MG63 (cell line): ENCODE results near the gene ELANE. TPM values are rescaled to one million over a fixed set of nuclear protein-coding genes. Genes with fewer than 3 reads are reported as not detected.
"Not testable (repeated sequence)": the region's sequence is repeated elsewhere in the genome, so short reads cannot be mapped to it uniquely, and the experiment has no call there.

Source experiments
- DNase-seq: peaks from one replicate; pipeline ENCODE4 v3.0.0-alpha.2; 2020
- H3K27me3 ChIP-seq: fragments of 250-450 bp; sonication (Bioruptor Pico); 2 replicates; pipeline ENCODE4 v1.5.1; 2020; ENCODE audit warnings: mild to moderate bottlenecking, moderate library complexity
- H3K36me3 ChIP-seq: fragments of 250-450 bp; sonication (Bioruptor Pico); 2 replicates; pipeline ENCODE4 v1.5.1; 2020; ENCODE audit warnings: mild to moderate bottlenecking, moderate library complexity
- H3K4me3 ChIP-seq: fragments of 250-450 bp; sonication (Bioruptor Pico); 2 replicates; pipeline ENCODE4 v1.5.1; 2020; ENCODE audit warnings: mild to moderate bottlenecking, moderate library complexity
- H3K9me3 ChIP-seq: fragments of 250-450 bp; sonication (Bioruptor Pico); 2 replicates; pipeline ENCODE4 v1.5.1; 2020; ENCODE audit warnings: mild to moderate bottlenecking, moderate library complexity
- total RNA-seq: library from RNA; depleted of rRNA; stranded (reverse); fragments of >200 nt; shearing (Covaris generic); gene quantifications from 2 replicates; pipeline ENCODE4 v1.2.3, GENCODE V29; 2014; ENCODE audit warnings: low replicate concordance

ELANE gene
- total RNA-seq, 1 experiment from 2014 or later: not detected

DNA sequence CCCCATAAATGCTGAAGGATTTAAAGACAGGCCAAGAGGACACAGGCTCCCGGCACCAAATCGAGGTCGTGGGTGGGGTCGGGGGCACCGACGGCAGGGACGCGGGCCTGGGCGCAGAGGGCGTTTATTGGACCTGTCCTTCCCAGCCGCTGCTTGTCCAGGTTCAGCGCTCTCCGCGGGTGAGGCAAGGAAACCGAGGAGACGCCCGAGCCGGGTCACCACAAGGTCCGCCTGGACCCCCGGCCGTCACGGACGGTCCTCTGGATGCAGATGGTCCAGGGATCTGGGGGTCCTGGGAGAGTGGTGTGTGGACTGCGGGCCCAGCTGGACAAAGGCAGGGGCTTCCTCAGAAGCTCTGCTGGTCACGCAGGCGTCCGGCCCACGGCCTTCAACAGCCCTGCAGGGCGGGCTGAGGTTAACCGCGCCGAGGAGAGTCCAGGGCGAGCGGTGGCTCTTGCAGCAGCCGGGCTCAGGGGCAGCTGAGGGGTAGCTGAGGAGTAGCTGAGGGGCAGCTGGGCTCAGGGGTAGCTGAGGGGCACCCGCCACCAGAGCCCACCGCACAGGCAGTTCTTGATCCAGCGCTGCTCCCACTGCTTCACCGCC is 15.9 kb downstream of the ELANE start:
- H3K9me3 ChIP-seq: no peaks in the 10 kb centered on the region
- no peaks in the 10 kb centered on the region for H3K27me3 ChIP-seq
- peaks cover 5% of the 10 kb centered on the region; the same call in 1 of the 2 replicates for H3K36me3 ChIP-seq
- no peak for DNase-seq
- H3K4me3 ChIP-seq: no peak overlapping the region

DNA sequence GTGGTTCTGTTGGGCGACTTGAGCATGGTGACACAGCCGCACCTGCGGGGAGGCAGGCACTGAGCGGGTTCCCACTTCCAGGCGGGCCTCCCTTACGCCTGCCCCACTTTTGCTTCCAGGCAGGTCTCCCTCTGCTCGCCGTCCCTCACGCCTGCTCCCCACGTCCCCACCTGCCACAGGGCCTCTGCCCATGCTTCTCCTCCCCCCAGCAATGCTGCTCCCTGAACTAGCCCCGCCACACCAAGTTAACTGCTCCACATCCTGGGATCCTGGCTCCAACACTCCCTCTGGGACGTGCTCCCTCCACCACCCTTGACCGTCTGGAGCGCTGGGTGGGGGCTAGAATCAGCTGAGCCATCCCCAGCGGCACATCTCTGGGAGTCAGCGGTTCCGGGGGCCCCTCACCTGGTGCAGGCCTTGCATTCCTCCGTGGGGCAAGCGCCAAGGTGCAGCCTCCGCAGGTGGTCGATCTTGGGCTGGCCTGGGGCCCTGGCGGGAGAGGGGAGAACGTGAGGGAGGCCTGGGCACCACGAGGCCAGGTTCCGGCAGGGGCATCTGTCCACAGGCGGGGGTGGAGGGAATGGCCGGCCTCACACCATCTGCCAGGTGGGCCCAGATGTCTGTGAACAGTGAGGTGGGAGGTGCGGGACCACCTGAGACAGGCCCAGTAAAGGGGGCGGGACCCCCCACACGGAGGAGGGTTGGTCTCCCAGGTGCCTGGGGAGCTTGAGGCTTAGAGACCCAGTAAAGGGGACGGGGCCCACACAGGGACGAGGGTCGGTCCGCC is 16.5 kb downstream of the ELANE start:
- no peak for DNase-seq
- H3K36me3 ChIP-seq: peaks cover 5% of the 10 kb centered on the region; the same call in 1 of the 2 replicates
- no peaks in the 10 kb centered on the region for H3K9me3 ChIP-seq
- no peak overlapping the region for H3K4me3 ChIP-seq
- H3K27me3 ChIP-seq: no peaks in the 10 kb centered on the region

DNA sequence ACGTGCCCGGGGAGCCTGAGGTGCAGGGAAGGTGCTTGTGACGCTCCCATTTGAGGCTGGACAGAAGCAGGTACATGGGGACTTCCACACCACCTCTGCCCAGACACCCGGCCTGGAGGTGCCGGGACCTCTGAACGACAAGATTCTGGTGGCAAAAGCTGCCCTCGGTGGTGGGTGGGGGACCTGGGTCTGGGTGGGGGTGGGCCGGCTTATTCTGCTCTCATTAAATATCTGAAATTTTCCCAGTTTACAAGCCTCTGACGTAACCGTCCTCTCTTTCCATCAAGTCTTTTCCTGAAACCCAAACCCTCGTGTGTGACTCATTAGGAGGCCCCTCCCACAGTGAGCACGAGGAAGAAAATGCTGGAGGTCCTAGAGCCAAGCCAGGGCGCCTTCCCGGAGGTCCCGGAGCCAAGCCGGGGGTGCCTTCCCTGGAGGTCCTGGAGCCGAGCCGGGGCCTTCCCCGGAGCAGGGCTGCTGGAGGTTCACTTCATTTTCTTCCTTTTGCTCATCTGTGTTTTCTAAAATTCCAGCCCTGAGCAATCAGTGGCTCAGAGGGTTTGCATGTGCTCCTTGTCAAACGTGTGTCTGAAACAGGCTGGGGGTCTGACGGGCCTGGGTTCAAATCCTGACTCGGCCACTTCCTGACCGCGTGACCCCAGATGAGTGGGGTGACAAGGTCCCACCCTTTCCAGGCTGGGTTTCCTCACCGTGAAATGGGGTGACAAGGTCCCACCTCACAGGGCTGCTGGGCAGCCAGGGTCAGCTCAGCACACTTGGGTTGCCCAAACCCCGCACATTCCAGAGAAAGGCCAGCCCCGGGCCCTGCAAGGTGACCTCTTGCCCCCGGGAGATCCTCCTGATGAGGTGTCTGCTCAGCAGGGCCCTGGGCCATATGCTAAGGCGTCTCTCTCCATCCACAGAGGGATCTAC is 17.4 kb downstream of the ELANE start:
- Histone ChIP-seq H3K36me3 (peaks cover 5% of the 10 kb centered on the region; the same call in 1 of the 2 replicates), H3K4me3 (no peak overlapping the region), H3K9me3 (no peaks in the 10 kb centered on the region), H3K27me3 (no peaks in the 10 kb centered on the region)
- DNase-seq: peak; percentile 79

DNA sequence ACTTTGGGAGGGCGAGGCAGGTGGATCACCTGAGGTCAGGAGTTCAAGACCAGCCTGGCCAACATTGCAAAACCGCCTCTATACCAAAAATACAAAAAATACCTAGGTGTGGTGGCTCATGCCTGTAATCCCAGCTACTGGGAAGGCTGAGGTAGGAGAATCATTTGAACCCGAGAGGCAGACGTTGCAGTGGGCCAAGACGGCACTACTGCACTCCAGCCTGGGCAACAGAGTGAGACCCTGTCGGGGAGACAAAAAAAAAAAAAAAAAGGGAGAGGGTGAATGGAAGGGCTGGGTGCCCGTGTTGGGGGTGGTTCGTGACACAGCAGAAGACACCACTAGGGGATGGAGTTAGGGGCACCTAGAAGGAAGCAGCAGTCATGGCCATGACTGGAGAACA is 18.2 kb downstream of the ELANE start:
- Histone ChIP-seq H3K36me3 (peaks cover 5% of the 10 kb centered on the region; the same call in 1 of the 2 replicates), H3K27me3 (no peaks in the 10 kb centered on the region), H3K9me3 (no peaks in the 10 kb centered on the region), H3K4me3 (no peak overlapping the region)
- DNase-seq: no peak

DNA sequence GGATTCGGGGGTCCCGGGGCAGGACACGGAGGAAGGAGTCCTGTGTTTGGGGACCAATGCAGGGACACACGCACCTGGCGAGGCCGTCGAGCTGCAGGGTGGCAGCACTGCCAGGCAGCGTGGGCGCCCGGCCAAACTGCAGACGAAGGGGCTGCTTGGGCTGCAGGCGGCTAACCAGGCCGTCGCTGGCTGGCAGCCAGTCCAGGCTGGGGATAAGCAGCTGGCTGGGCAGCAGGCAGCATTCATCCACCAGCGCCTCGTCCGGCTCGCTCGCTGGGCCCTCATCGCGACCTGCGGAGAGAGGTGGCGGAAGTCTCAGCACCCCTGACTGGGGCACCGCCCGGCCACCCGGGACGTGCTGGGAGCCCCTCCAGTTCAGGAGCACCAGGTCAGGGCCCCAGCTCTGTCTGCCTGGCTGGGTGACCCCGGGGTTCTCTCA is 18.9 kb downstream of the ELANE start:
- H3K4me3 ChIP-seq: no peak overlapping the region
- H3K36me3 ChIP-seq: peaks cover 5% of the 10 kb centered on the region; the same call in 1 of the 2 replicates
- no peak for DNase-seq
- no peaks in the 10 kb centered on the region for H3K27me3 ChIP-seq
- no peaks in the 10 kb centered on the region for H3K9me3 ChIP-seq

DNA sequence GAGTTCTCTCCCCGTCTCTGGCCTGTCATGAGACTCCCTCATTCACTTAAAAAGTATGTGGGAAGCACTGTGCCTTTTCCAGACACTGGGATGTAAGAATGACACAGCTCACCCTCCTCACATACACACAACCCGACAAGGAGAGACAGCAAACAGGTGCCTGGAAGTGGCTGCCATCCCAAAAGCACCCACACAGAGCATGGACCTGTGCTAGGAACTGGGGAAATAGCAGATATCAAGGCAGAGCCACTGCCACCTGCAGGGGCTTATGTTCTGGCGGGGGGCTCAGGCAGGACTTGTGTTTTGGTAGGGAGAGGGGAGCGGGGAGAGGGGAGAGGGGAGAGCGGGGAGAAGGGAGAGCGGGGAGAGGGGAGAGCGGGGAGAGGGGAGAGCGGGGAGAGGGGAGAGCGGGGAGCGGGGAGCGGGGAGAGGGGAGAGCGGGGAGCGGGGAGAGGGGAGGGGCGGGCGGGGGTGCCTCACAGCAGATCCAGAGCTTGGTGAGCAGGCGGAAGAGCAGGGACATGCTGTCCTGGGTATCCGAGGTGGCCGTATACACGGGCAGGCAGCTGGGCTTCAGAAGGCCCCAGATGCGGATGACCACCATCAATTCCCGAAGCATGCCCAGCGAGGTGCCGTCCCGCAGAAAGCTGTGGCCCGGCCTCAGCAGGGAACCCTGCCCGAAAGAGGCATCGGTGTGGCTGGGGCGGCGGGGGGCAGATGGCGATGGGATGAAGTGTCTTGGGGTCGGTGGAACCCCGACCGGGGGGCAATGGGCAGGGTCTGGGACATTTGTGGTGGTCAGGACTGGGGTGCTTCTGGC is 19.6 kb downstream of the ELANE start:
- Histone ChIP-seq H3K9me3 (no peaks in the 10 kb centered on the region), H3K4me3 (no peak overlapping the region), H3K27me3 (no peaks in the 10 kb centered on the region), H3K36me3 (peaks cover 5% of the 10 kb centered on the region; the same call in 1 of the 2 replicates)
- DNase-seq: no peak

DNA sequence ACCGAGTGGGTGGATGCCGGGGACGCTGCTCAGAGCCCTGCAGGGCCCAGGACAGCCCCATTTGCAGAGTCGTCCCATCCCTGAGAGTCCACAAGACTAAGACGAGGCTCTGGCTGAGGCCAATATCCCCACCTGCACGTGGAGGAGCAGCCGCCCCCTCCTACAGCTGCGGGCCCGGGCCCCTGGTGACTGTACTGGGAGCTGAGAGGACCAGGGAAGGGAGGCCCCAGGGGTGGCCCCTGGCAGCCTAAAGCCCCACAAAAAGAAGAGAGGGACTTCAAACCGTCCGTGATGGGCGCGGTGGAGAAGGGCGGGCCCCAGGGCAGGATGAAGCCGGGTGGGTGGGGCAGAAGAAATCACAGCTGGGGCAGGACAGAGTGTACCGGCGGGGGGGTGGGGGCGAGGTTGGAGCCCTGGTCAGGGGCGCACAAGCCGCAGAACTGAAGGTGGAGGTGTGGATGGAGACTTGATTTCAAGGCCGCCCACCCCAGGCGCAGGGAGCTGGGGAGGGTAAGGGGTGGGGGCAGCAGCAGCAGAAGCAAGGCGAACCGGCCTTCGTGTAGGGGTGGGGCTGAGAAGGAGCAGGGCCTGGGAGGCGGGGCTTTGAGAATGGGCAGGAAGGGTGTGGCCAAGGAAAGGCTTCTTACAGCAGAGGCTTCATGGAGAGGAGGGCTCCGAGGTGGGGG is 20.3 kb downstream of the ELANE start:
- DNase-seq: no peak
- Histone ChIP-seq H3K36me3 (peaks cover 5% of the 10 kb centered on the region; the same call in 1 of the 2 replicates), H3K9me3 (no peaks in the 10 kb centered on the region), H3K27me3 (no peaks in the 10 kb centered on the region), H3K4me3 (no peak overlapping the region)

DNA sequence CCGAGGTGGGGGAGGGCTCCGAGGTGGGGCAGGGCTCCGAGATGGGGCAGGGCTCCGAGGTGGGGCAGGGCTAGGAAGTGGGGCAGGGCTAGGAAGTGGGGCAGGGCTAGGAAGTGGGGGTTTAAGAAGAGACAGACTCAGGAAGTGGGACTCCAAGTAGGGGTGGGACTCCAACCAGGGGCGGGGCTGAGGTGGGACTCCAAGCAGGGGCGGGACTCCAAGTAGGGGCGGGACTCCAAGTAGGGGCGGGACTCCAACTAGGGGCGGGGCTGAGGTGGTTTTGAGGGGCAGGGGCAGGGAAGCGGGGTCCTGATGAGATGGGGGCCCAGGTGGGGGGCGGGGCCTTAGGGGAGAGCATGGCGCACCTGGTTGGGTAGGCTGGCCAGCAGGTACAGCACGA is 21.0 kb downstream of the ELANE start:
- H3K36me3 ChIP-seq: peaks cover 5% of the 10 kb centered on the region; the same call in 1 of the 2 replicates
- no peak for DNase-seq

DNA sequence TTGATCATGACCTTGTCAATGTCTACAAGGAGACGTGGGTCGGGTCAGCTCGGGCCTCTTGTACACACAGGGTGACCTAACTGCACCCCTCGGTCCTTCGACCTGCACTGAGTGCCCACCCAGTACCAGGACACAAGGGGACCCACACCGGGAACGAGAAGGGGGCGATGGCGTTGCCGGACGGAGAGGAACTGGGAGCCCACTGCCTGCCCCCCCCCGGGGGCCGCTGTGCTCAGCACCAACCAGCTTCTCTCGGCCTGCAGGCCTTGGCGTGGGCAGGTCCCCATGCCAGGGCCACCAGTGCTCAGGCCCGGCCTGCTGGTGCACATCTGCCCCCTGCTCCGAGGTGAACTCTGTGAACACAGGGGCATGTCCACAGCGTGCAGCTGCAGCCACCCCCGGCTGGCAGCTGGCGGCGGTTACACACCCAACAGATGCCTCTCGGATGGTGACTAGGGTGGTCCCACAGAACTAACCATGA is 21.5 kb downstream of the ELANE start:
- H3K36me3 ChIP-seq: peaks cover 5% of the 10 kb centered on the region; the same call in 1 of the 2 replicates
- no peak for DNase-seq
- no peak overlapping the region for H3K4me3 ChIP-seq
- no peaks in the 10 kb centered on the region for H3K9me3 ChIP-seq
- H3K27me3 ChIP-seq: no peaks in the 10 kb centered on the region

More for the DNA sequence above, 21.0 kb downstream of the ELANE start:
- H3K27me3 ChIP-seq: no peaks in the 10 kb centered on the region
- no peak overlapping the region for H3K4me3 ChIP-seq
- no peaks in the 10 kb centered on the region for H3K9me3 ChIP-seq

DNA sequence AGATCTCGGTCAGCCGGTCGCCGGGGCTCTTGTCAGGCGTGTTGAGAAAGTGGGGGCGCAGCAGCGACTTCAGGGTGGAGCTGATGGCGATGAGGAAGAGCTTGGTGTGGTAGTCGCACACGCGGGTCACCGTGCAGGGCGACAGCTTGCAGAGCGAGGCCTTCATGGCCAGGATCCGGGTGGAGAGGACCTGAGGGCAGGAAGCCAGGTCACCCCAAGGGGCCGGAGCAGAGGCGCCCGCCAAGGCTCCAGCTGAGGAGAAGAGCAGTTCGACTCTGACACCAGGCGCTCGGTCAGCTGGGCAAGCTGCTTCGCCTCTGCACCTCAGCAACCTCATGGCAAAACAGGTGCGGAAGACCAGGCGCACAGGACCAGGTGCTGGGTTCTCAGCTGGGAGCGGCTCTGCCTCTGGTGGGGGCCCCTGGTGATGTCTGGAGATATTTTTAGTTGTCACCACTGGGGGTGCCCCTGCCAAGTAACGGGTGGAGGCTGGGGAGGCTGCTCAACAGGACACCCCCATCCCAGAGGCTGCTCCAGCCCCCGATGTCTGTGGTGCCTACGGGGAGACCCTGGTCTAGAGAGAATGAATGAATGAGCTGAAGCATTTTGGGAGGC is 23.3 kb downstream of the ELANE start:
- Histone ChIP-seq H3K4me3 (no peak overlapping the region), H3K9me3 (no peaks in the 10 kb centered on the region), H3K27me3 (no peaks in the 10 kb centered on the region), H3K36me3 (no peaks in the 10 kb centered on the region)
- DNase-seq: no peak

DNA sequence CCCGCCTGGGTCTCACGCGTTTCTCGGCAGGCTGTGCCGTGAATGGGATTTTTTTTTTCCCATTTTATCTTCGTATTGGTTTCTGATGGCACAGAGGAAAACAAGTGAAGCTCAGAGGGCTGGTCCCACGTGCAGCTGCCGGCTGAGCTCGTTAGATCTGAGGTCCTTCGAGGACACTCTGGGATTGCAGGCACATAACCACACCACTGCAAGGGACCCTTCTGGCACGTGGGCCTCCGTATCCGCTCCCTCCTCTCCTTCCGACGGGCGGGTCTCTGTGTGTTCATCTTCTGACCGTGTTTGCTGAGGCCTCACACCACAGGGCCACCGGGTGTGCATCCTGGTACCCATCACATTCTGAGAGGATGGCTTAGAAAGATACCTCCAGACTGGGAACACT is 24.0 kb downstream of the ELANE start:
- DNase-seq: no peak
- Histone ChIP-seq H3K4me3 (no peak overlapping the region), H3K36me3 (no peaks in the 10 kb centered on the region), H3K27me3 (no peaks in the 10 kb centered on the region), H3K9me3 (no peaks in the 10 kb centered on the region)

DNA sequence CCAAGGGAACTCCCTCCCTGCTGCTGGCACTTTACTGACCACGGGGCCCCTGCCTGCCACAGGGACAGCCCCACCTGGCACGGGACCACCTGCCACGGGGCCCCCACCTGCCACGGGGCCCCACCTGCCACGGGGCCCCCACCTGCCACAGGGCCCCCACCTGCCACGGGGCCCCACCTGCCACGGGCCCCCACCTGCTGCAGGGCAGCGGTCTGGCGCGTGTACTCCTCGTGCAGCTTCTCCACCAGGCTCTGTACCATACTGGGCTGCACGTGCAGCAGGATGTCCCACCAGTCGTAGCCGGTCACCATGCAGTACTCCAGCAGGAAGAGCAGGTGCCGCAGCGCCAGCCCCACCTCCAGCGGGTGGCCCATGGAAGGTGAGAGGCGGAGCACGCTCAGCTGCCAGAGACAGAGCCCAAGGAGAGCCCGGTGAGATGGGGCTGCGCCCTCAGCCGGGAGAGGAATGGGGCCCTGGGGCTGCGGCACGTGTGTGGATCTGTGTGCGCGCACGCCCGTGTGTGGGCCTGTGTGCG is 24.7 kb downstream of the ELANE start:
- H3K4me3 ChIP-seq: no peak overlapping the region
- no peak for DNase-seq
- no peaks in the 10 kb centered on the region for H3K27me3 ChIP-seq
- no peaks in the 10 kb centered on the region for H3K9me3 ChIP-seq
- peaks cover 2% of the 10 kb centered on the region; the same call in 1 of the 2 replicates for H3K36me3 ChIP-seq

DNA sequence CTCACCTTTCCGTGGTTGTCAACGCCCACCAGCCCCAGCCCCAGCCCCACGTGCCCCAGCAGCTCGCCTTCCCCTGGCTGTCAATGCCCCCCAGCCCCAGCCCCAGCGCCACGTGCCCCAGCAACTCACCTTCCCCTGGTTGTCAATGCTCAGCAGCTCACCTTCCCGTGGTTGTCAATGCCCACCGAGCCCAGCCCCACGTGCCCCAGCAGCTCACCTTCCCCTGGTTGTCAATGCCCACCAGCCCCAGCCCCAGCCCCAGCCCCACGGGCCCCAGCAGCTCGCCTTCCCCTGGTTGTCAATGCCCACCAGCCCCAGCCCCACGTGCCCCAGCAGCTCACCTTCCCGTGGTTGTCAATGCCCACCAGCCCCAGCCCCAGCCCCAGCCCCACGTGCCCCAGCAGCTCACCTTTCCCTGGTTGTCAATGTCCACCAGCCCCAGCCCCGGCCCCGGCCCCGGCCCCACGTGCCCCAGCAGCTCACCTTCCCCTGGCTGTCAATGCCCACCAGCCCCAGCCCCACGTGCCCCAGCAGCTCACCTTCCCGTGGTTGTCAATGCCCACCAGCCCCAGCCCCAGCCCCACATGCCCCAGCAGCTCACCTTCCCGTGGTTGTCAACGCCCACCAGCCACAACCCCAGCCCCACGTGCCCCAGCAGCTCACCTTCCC is 26.0 kb downstream of the ELANE start:
- H3K9me3 ChIP-seq, H3K36me3 ChIP-seq, H3K27me3 ChIP-seq, DNase-seq, H3K4me3 ChIP-seq: not testable (repeated sequence)

DNA sequence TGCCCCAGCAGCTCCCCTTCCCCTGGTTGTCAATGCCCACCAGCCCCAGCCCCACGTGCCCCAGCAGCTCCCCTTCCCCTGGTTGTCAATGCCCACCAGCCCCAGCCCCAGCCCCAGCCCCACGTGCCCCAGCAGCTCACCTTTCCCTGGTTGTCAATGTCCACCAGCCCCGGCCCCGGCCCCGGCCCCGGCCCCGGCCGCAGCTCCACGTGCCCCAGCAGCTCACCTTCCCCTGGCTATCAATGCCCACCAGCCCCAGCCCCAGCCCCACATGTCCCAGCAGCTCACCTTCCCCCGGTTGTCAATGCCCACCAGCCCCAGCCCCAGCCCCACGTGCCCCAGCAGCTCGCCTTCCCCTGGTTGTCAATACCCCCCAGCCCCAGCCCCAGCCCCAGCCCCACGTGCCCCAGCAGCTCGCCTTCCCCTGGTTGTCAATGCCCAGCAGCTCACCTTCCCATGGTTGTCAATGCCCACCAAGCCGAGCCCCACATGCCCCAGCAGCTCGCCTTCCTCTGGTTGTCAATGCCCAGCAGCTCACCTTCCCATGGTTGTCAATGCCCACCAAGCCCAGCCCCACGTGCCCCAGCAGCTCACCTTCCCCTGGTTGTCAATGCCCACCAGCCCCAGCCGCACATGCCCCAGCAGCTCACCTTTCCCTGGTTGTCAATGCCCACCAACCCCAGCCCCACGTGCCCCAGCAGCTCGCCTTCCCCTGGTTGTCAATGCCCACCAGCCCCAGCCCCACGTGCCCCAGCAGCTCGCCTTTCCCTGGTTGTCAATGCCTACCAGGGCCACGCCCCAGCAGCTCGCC is 26.9 kb downstream of the ELANE start:
- not testable (repeated sequence) for H3K9me3 ChIP-seq, H3K27me3 ChIP-seq, H3K36me3 ChIP-seq, H3K4me3 ChIP-seq, DNase-seq
